Esophagus muscularis mucosa (tissue), 4 donors: ENCODE results near the gene KLHL29. TPM values are rescaled to one million over a fixed set of nuclear protein-coding genes. Genes with fewer than 3 reads are reported as not detected.

ENCODE experiments used
- DNase-seq: peaks from one replicate; pipeline ENCODE4 v3.0.0-alpha.2; 2017; ENCODE audit errors: extremely low spot score
- H3K27ac ChIP-seq, 4 donors: fragments of 200-600 bp; sonication (generic); replicated peaks in 1 of 4; 1 replicate in 3 of 4; 2 replicates in 1 of 4; pipeline ENCODE4 v1.5.1; 2016 to 2019; ENCODE audit warnings: mild to moderate bottlenecking in 1 of 4
- H3K27me3 ChIP-seq, 4 donors: fragments of 200-600 bp; sonication (generic); one replicate each; pipeline versions ENCODE4 v1.5.1 to v1.6.0; 2016 to 2019
- H3K36me3 ChIP-seq, 4 donors: fragments of 200-600 bp; sonication (generic); one replicate each; pipeline ENCODE4 v1.5.1; 2016 to 2019
- H3K4me1 ChIP-seq, 4 donors: fragments of 200-600 bp; sonication (generic); one replicate each; pipeline ENCODE4 v1.5.1; 2016 to 2019
- H3K4me3 ChIP-seq, 4 donors: fragments of 200-600 bp; sonication (generic); 1 replicate in 2 of 4; 2 replicates in 2 of 4; pipeline ENCODE4 v1.5.1; 2016 to 2019; ENCODE audit warnings: mild to moderate bottlenecking in 4 of 4, moderate library complexity in 1 of 4
- H3K9me3 ChIP-seq, 4 donors: fragments of 200-600 bp; sonication (generic); 1 replicate in 3 of 4; 2 replicates in 1 of 4; pipeline ENCODE4 v1.5.1; 2016 to 2019
- CTCF ChIP-seq, 3 experiments: fragments of 200-600 bp in 2 of 3; fragments of 450-650 bp in 1 of 3; sonication (generic) in 2 of 3; IDR thresholded peaks; one replicate each; pipeline ENCODE4 v1.5.1; 2017 to 2019; ENCODE audit warnings: antibody characterized with exemption in 3 of 3, mild to moderate bottlenecking in 2 of 3, moderate library complexity in 1 of 3
- EP300 ChIP-seq: sonication (generic); formaldehyde crosslinking; IDR thresholded peaks from one replicate; pipeline ENCODE4 v1.6.1; 2017; ENCODE audit warnings: antibody characterized with exemption
- POLR2A ChIP-seq: fragments of 450-650 bp; IDR thresholded peaks from one replicate; pipeline ENCODE4 v1.6.1; 2017; ENCODE audit warnings: antibody characterized with exemption, moderate library complexity, mild to moderate bottlenecking, low read depth
- POLR2AphosphoS5 ChIP-seq, 2 donors: sonication (generic); formaldehyde crosslinking; IDR thresholded peaks; one replicate each; pipeline ENCODE4 v1.6.1; 2017; ENCODE audit warnings: antibody characterized with exemption in 2 of 2
- WGBS: methylation state at CpG from one replicate; pipeline ENCODE4 v1.1.5; 2018; 5-methylcytosine and 5-hydroxymethylcytosine counted together
- intact Hi-C: fragments of 100-400 bp; cut with DNase I; formaldehyde crosslinking; loops from one replicate; pipeline ENCODE4 v1.15.1; 2023
- total RNA-seq, 4 donors: library from RNA; depleted of rRNA; stranded (reverse); fragments of >200 nt; gene quantifications; one replicate each; pipeline versions ENCODE4 v1.1.0 to v1.2.1, GENCODE V29; 2016

Gene KLHL29
- total RNA-seq, 4 donors from 2014 or later: 22.0 to 26.1 (median 23.4) TPM

- H3K36me3 ChIP-seq: no peaks in the 10 kb centered on the region
- intact Hi-C loops: no loop called here
- no peak overlapping the region for H3K27ac ChIP-seq
- peaks cover 0 to 73% (median 34%) of the 10 kb centered on the region in 4 donors for H3K4me1 ChIP-seq
- DNase-seq: no peak
- H3K4me3 ChIP-seq: no peak overlapping the region
- no peaks in the 10 kb centered on the region for H3K27me3 ChIP-seq
- TF ChIP-seq CTCF (IDR thresholded peaks at IDR 0.05) (no peak), POLR2AphosphoS5 (IDR thresholded peaks at IDR 0.05) (no peak), POLR2A (no peak), EP300 (no peak)
- WGBS: 84% methylated on average over 5 of the region's 5 CpGs
- no peaks in the 10 kb centered on the region for H3K9me3 ChIP-seq
These were observed 145.9 kb downstream of the KLHL29 start for GRCh38 chr2:23530909-23531276.

GRCh38 chr2:23531280-23531679, 146.3 kb downstream of the KLHL29 start:
- no peaks in the 10 kb centered on the region for H3K36me3 ChIP-seq
- no peak for DNase-seq
- no peaks in the 10 kb centered on the region for H3K27me3 ChIP-seq
- 94% methylated on average over 8 of the region's 11 CpGs for WGBS
- peaks cover 0 to 73% (median 30%) of the 10 kb centered on the region in 4 donors for H3K4me1 ChIP-seq
- intact Hi-C loops: no loop called here
- H3K27ac ChIP-seq: no peak overlapping the region
- no peak for TF ChIP-seq CTCF (IDR thresholded peaks at IDR 0.05)
- no peak for TF ChIP-seq EP300
- TF ChIP-seq POLR2AphosphoS5 (IDR thresholded peaks at IDR 0.05): no peak
- TF ChIP-seq POLR2A: no peak
- H3K9me3 ChIP-seq: no peaks in the 10 kb centered on the region
- no peak overlapping the region for H3K4me3 ChIP-seq

GRCh38 chr2:23531881-23532280, 146.9 kb downstream of the KLHL29 start:
- peaks cover 0 to 73% (median 26%) of the 10 kb centered on the region in 4 donors for H3K4me1 ChIP-seq
- H3K27ac ChIP-seq: peak overlapping the region; percentile 65 to 72 (median 67)
- H3K4me3 ChIP-seq: peak overlapping the region in 2 of 4 donors; percentile 13 to 30
- no peaks in the 10 kb centered on the region for H3K27me3 ChIP-seq
- H3K36me3 ChIP-seq: no peaks in the 10 kb centered on the region
- TF ChIP-seq POLR2AphosphoS5 (IDR thresholded peaks at IDR 0.05) (no peak), POLR2A (no peak), EP300 (no peak), CTCF (IDR thresholded peaks at IDR 0.05) (no peak)
- DNase-seq: no peak
- WGBS: 81% methylated on average over 3 of the region's 8 CpGs
- no peaks in the 10 kb centered on the region for H3K9me3 ChIP-seq
- intact Hi-C loops: no loop called here

GRCh38 chr2:23532391-23533337, 147.7 kb downstream of the KLHL29 start:
- no peaks in the 10 kb centered on the region for H3K9me3 ChIP-seq
- H3K4me1 ChIP-seq: peaks cover 0 to 77% (median 23%) of the 10 kb centered on the region in 4 donors
- intact Hi-C loops: no loop called here
- TF ChIP-seq POLR2A (no peak), POLR2AphosphoS5 (IDR thresholded peaks at IDR 0.05) (peak in 1 of 2 donors; percentile 22)
- H3K4me3 ChIP-seq: peak overlapping the region; percentile 13 to 34 (median 30)
- 57% methylated on average over 19 of the region's 23 CpGs for WGBS
- H3K27me3 ChIP-seq: no peaks in the 10 kb centered on the region
- H3K36me3 ChIP-seq: no peaks in the 10 kb centered on the region
- no peak for DNase-seq
- H3K27ac ChIP-seq: peak overlapping the region; percentile 65 to 72 (median 67)

- Histone ChIP-seq H3K9me3 (no peaks in the 10 kb centered on the region), H3K27me3 (no peaks in the 10 kb centered on the region), H3K36me3 (no peaks in the 10 kb centered on the region), H3K4me1 (peaks cover 0 to 80% (median 23%) of the 10 kb centered on the region in 4 donors), H3K4me3 (no peak overlapping the region), H3K27ac (peak overlapping the region; percentile 65 to 72 (median 67))
- no peak for DNase-seq
- 66% methylated on average over 9 of the region's 9 CpGs for WGBS
- TF ChIP-seq POLR2AphosphoS5 (IDR thresholded peaks at IDR 0.05) (no peak), POLR2A (no peak), EP300 (no peak), CTCF (IDR thresholded peaks at IDR 0.05) (no peak)
- intact Hi-C loops: no loop called here
These were observed 148.3 kb downstream of the KLHL29 start for GRCh38 chr2:23533338-23533695.
